ENCODE data around the gene ZFR.

- TF ChIP-seq TOX (CRISPR knock-in tag; IDR thresholded peaks at IDR 0.05; ENCODE audit: borderline replicate concordance) (no peak), PATZ1 (CRISPR knock-in tag; IDR thresholded peaks at IDR 0.05; ENCODE audit: borderline replicate concordance) (no peak), ZFP30 (CRISPR knock-in tag; IDR thresholded peaks at IDR 0.05) (no peak), POU6F1 (CRISPR knock-in tag; IDR thresholded peaks at IDR 0.05; ENCODE audit: borderline replicate concordance, low read depth) (no peak), CREB5 (CRISPR knock-in tag; IDR thresholded peaks at IDR 0.05; ENCODE audit: low read depth) (no peak), ZFP3 (CRISPR knock-in tag; IDR thresholded peaks at IDR 0.05) (no peak)
Observed at GRCh38 chr5:32461441-32462120, 17.0 kb upstream of the ZFR start.
